GM18867 (cell line): ENCODE measurements around the gene SLC44A1.

Experiments
- ATAC-seq: cut with Tn5 transposase; IDR thresholded peaks from one replicate; pipeline ENCODE4 v1.9.1; 2021; ENCODE audit warnings: mild to moderate bottlenecking, moderate library complexity; ENCODE audit not compliant: unreplicated experiment

The SLC44A1 gene

GRCh38 chr9:105269593-105269992, 25.1 kb downstream of the SLC44A1 start:
- ATAC-seq = no peak

GRCh38 chr9:105270711-105271110, 26.3 kb downstream of the SLC44A1 start:
- no peak for ATAC-seq

- ATAC-seq = no peak
Measured at GRCh38 chr9:105273731-105274130, 29.3 kb downstream of the SLC44A1 start.

- no peak for ATAC-seq
Measured at GRCh38 chr9:105275111-105275510, 30.7 kb downstream of the SLC44A1 start.

- ATAC-seq = no peak
Measured at GRCh38 chr9:105275938-105276337, 31.5 kb downstream of the SLC44A1 start.

- ATAC-seq = no peak
Measured at GRCh38 chr9:105278751-105279150, 34.3 kb downstream of the SLC44A1 start.

- no peak for ATAC-seq
Measured at GRCh38 chr9:105280691-105281090, 36.2 kb downstream of the SLC44A1 start.

- ATAC-seq = no peak
Measured at GRCh38 chr9:105281272-105281671, 36.8 kb downstream of the SLC44A1 start.

GRCh38 chr9:105281926-105282325, 37.5 kb downstream of the SLC44A1 start:
- no peak for ATAC-seq

- ATAC-seq = no peak
Measured at GRCh38 chr9:105282870-105283621, 38.6 kb downstream of the SLC44A1 start.

- ATAC-seq = no peak
Measured at GRCh38 chr9:105283795-105284194, 39.3 kb downstream of the SLC44A1 start.

GRCh38 chr9:105284463-105284862, 40.0 kb downstream of the SLC44A1 start:
- no peak for ATAC-seq

GRCh38 chr9:105286098-105286497, 41.6 kb downstream of the SLC44A1 start:
- ATAC-seq = no peak

GRCh38 chr9:105289305-105289704, 44.9 kb downstream of the SLC44A1 start:
- no peak for ATAC-seq

- ATAC-seq = no peak
Measured at GRCh38 chr9:105290418-105290817, 46.0 kb downstream of the SLC44A1 start.

GRCh38 chr9:105290954-105291353, 46.5 kb downstream of the SLC44A1 start:
- ATAC-seq = no peak

- ATAC-seq = no peak
Measured at GRCh38 chr9:105291422-105291859, 47.0 kb downstream of the SLC44A1 start.

GRCh38 chr9:105291938-105292337, 47.5 kb downstream of the SLC44A1 start:
- ATAC-seq = no peak

GRCh38 chr9:105293408-105293807, 49.0 kb downstream of the SLC44A1 start:
- no peak for ATAC-seq

GRCh38 chr9:105295201-105295550, 50.7 kb downstream of the SLC44A1 start:
- no peak for ATAC-seq

- ATAC-seq = no peak
Measured at GRCh38 chr9:105295986-105296385, 51.5 kb downstream of the SLC44A1 start.

GRCh38 chr9:105296445-105296844, 52.0 kb downstream of the SLC44A1 start:
- no peak for ATAC-seq

GRCh38 chr9:105296877-105297287, 52.4 kb downstream of the SLC44A1 start:
- no peak for ATAC-seq
